Activated CD8-positive, alpha-beta memory T cell treated with anti-CD3 and anti-CD28 coated beads, Interleukin-2, amount 10 ng/mL, durations not matched to agents 7 days and 5 days (primary cell): Measurements from ENCODE around the gene OR10H5. TPM values are rescaled to one million over a fixed set of nuclear protein-coding genes. Genes with fewer than 3 reads are reported as not detected.
"Not testable (repeated sequence)": the region's sequence is repeated elsewhere in the genome, so short reads cannot be mapped to it uniquely, and the experiment has no call there.

Source experiments
- ATAC-seq: fragments of 150-1000 bp; cut with Tn5 transposase; one replicate; pipeline ENCODE4 v1.10.0; 2021; ENCODE audit warnings: moderate library complexity
- CTCF ChIA-PET: fragments of 350-600 bp; sonication (Branson Sonifier 250); formaldehyde crosslinking; loops from one replicate; lab custom pipeline; 2021; ENCODE audit warnings: antibody characterized with exemption; lab: Charles Lee
- DNase-seq: peaks from one replicate; pipeline ENCODE4 v3.0.0-alpha.2; 2020
- H3K27ac Mint-ChIP-seq: one replicate; pipeline ENCODE4 v1.8.0; 2021; ENCODE audit warnings: mild to moderate bottlenecking, mixed read lengths
- H3K27me3 Mint-ChIP-seq: one replicate; pipeline ENCODE4 v1.8.0; 2021; ENCODE audit warnings: mixed read lengths
- H3K36me3 Mint-ChIP-seq: one replicate; pipeline ENCODE4 v1.8.0; 2021; ENCODE audit warnings: mild to moderate bottlenecking, mixed read lengths
- H3K4me1 Mint-ChIP-seq: one replicate; pipeline ENCODE4 v1.8.0; 2021; ENCODE audit warnings: mixed read lengths
- H3K4me3 Mint-ChIP-seq: one replicate; pipeline ENCODE4 v1.8.0; 2021; ENCODE audit warnings: mild to moderate bottlenecking, moderate library complexity, mixed read lengths
- H3K9me3 Mint-ChIP-seq: one replicate; pipeline ENCODE4 v1.8.0; 2022; ENCODE audit warnings: low read depth, mixed read lengths
- total RNA-seq, 2 experiments: library from RNA; stranded (reverse); gene quantifications; one replicate each; pipeline ENCODE4 v1.2.3, GENCODE V29; 2021

Gene OR10H5
- total RNA-seq, 2 experiments from 2014 or later, result not detected

DNA sequence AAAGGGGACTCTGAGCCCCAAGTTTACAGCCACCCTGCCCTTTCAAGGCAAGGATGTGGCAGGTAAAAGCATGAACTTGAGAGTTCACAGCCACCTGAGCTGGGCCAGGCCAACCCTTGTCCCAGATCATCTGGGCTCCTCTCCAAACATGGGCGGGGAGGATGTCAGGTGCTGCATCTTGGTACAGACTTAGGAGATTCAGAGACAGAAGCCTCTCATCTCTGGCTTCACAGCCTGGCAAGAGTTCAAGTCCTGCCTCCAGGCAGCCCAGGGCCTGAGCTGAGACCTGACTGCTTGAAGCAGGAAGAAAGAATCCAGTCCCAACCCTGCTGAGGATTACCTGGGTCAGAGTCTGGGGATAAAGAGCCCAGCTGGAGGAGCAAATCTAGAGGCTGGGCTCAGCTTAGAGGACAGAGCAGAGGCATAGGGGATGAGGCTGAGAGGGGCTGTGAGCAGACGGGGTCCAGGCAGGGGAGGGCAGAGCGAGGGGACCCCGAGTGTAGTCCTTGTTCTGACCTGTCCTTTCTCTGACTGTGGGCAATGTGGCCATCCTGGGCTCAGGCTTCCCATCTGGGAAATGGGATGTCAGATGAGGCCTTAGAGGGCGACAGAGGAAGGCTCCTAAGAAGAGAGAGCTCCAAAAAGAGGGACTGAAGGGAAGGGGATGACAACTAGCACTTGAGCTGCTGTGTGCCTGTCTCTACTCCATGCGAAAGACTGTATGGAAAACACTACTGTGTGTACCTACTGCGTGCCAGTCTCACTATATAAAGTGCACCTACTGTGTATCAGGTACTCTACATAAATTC is 6.6 kb upstream of the OR10H5 start:
- H3K36me3 Mint-ChIP-seq, result no peaks in the 10 kb centered on the region
- no peak overlapping the region for H3K27ac Mint-ChIP-seq
- DNase-seq, result no peak
- no peak for ATAC-seq
- H3K4me1 Mint-ChIP-seq, result no peaks in the 10 kb centered on the region
- no peaks in the 10 kb centered on the region for H3K9me3 Mint-ChIP-seq
- CTCF ChIA-PET, result no interaction called here
- peaks cover 6% of the 10 kb centered on the region for H3K27me3 Mint-ChIP-seq
- no peak overlapping the region for H3K4me3 Mint-ChIP-seq

DNA sequence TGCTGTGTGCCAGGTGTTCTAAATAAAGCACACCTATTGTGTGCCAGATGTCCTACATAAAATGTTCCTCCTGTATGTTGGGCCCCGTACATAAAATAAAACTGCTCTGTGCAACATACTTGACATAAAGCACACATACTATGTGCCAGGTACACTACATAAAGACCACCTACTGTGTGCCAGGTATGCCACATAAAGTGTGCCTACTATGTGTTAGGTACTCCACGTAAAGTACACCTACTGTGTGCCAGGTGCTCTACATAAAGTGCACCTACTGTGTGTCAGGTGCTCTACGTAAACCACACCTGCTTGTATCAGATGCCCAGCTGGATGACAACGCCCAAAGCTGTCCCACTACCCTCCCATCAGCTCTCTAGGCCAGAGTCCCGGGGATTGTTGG is 5.8 kb upstream of the OR10H5 start:
- no peaks in the 10 kb centered on the region for H3K9me3 Mint-ChIP-seq
- no peaks in the 10 kb centered on the region for H3K4me1 Mint-ChIP-seq
- no peak overlapping the region for H3K4me3 Mint-ChIP-seq
- DNase-seq, result no peak
- no peaks in the 10 kb centered on the region for H3K36me3 Mint-ChIP-seq
- CTCF ChIA-PET, result no interaction called here
- no peak for ATAC-seq
- H3K27me3 Mint-ChIP-seq, result peaks cover 6% of the 10 kb centered on the region
- H3K27ac Mint-ChIP-seq, result no peak overlapping the region

DNA sequence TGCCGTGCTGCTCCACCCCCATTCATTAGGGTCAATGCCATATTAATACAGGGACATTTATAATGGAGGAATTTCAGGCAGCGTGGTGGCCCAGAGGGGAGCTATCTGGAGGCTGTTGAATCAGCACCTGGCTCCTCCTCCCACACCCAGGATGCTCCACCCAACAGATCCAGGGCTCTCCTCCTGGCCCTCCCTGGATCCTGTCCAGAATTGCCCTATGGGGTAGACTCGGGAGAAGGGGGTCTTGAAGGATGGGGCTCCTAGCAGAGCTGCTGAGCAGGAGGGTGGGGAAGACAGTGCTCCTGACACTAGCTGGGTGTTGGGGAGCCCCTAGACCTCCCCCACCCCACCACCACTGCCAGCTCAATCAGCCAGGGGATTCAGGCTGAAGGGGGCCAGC is 5.2 kb upstream of the OR10H5 start:
- Mint-ChIP-seq H3K4me3 (no peak overlapping the region), H3K9me3 (no peaks in the 10 kb centered on the region), H3K27ac (no peak overlapping the region), H3K36me3 (no peaks in the 10 kb centered on the region), H3K27me3 (peaks cover 6% of the 10 kb centered on the region), H3K4me1 (no peaks in the 10 kb centered on the region)
- CTCF ChIA-PET, result no interaction called here
- ATAC-seq (no peak), DNase-seq (no peak)

DNA sequence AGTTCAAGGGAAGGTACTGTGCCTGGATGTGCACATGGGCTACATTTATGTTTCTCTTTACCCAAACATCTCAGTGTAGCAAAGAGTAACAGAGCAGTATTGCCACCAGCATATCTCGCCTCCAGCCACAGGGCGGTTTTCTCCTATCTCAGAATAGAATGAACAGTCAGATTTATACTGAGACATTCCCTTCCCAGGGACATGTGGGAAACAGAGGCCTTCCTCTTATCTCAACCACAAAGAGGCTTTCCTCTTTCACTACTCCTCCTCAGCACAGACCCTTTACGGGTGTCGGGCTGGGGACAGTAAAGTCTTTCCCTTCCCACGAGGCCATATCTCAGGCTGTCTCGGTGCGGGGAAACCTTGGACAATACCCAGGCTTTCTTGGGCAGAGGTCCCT is 4.6 kb upstream of the OR10H5 start:
- DNase-seq, H3K9me3 Mint-ChIP-seq, H3K4me1 Mint-ChIP-seq, H3K4me3 Mint-ChIP-seq, CTCF ChIA-PET, H3K36me3 Mint-ChIP-seq, ATAC-seq, H3K27ac Mint-ChIP-seq, H3K27me3 Mint-ChIP-seq: not testable (repeated sequence)

DNA sequence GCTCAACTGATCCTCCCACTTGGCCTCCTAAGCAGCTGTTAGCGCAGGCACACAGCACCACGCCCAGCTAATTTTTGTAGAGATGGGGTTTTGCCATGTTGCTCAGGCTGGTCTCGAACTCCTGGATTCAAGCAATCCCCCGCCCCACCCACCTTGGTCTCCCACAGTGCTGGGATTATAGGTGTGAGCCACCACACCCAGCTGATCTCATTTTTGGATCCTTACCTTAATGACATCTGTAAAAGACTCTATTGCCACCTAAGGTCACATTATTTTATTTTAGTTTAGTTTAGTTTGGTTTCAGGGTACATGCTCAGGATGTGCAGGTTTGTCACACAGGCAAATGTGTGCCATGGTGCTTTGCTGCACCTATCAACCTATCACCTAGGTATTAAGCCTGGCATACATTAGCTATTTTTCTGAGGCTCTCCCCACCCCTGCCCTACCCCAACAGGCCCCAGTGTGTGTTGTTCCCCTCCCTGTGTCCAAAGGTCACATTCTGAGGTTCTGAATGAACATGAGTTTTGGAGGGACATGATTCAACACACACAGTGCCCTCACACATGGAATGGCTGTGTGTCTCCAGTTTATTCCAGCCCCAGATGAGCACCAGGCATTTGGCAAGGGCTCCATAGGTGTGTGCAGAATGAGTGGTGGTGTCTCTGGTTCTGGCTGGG is 1.3 kb downstream of the OR10H5 start:
- CTCF ChIA-PET, result no interaction called here

DNA sequence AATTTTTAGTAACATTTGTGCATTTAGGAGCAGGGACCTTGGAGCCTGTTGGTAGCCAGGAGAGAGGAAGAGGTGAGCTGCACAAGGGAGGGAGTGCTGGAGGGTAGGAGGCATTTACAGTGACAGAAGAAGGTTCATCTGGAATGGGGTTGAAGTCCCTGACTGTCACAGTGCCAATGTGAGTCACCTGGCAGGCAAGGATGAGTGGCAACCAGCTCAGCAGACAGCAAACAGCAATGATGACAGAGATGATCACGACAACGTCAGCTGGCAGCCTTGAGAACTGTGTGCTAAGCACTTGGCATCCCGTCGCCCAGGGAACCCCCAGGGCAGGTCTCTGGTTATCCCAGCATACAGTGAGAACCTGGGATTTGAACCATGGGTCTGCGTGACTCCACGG is 2.6 kb downstream of the OR10H5 start:
- no peaks in the 10 kb centered on the region for H3K4me1 Mint-ChIP-seq
- H3K27me3 Mint-ChIP-seq, result no peaks in the 10 kb centered on the region
- H3K36me3 Mint-ChIP-seq, result no peaks in the 10 kb centered on the region
- H3K27ac Mint-ChIP-seq, result no peak overlapping the region
- H3K4me3 Mint-ChIP-seq, result no peak overlapping the region
- CTCF ChIA-PET, result no interaction called here
- H3K9me3 Mint-ChIP-seq, result no peaks in the 10 kb centered on the region
- no peak for ATAC-seq
- no peak for DNase-seq

More for the DNA sequence above, 1.3 kb downstream of the OR10H5 start:
- ATAC-seq (no peak), DNase-seq (no peak)
- H3K27me3 Mint-ChIP-seq, result no peaks in the 10 kb centered on the region
- no peaks in the 10 kb centered on the region for H3K9me3 Mint-ChIP-seq
- no peak overlapping the region for H3K4me3 Mint-ChIP-seq
- H3K4me1 Mint-ChIP-seq, result no peaks in the 10 kb centered on the region
- H3K36me3 Mint-ChIP-seq, result no peaks in the 10 kb centered on the region
- no peak overlapping the region for H3K27ac Mint-ChIP-seq

DNA sequence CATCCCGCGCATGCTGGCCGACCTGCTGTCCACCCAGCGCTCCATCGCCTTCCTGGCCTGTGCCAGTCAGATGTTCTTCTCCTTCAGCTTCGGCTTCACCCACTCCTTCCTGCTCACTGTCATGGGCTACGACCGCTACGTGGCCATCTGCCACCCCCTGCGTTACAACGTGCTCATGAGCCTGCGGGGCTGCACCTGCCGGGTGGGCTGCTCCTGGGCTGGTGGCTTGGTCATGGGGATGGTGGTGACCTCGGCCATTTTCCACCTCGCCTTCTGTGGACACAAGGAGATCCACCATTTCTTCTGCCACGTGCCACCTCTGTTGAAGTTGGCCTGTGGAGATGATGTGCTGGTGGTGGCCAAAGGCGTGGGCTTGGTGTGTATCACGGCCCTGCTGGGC is 6.8 kb downstream of the OR10H5 start:
- DNase-seq, result not testable (repeated sequence)

DNA sequence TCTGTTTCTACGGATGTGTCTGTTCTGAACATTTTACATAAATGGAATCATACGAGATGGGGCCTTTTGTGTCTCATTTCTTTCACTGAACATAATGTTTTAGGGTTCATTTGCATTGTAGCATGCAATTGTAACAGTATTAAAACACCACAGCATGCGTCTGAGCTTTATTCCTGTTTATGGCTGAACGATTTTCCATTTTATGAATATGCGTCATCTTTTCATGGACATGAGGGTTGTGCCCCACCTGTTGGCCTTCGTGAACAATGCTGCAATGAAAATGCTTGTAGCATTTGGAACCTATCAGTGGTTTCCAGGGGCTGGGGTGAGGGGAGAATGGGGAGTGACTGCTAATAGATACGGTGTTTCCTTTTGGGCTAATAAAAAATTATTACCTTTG is 22.9 kb downstream of the OR10H5 start:
- Mint-ChIP-seq H3K27me3 (peaks cover 4% of the 10 kb centered on the region), H3K27ac (no peak overlapping the region), H3K9me3 (no peaks in the 10 kb centered on the region), H3K36me3 (no peaks in the 10 kb centered on the region), H3K4me3 (no peak overlapping the region), H3K4me1 (no peaks in the 10 kb centered on the region)
- no peak for ATAC-seq
- CTCF ChIA-PET, result interaction anchor here (1.3 kb wide), 1 partner anchor 232 kb away, joined by 4 read pairs; no protein-coding TSS in a partner anchor
- DNase-seq, result no peak

More for the DNA sequence above, 6.8 kb downstream of the OR10H5 start:
- H3K9me3 Mint-ChIP-seq, H3K27ac Mint-ChIP-seq, H3K4me3 Mint-ChIP-seq, H3K4me1 Mint-ChIP-seq, H3K36me3 Mint-ChIP-seq, CTCF ChIA-PET, H3K27me3 Mint-ChIP-seq, ATAC-seq: not testable (repeated sequence)

DNA sequence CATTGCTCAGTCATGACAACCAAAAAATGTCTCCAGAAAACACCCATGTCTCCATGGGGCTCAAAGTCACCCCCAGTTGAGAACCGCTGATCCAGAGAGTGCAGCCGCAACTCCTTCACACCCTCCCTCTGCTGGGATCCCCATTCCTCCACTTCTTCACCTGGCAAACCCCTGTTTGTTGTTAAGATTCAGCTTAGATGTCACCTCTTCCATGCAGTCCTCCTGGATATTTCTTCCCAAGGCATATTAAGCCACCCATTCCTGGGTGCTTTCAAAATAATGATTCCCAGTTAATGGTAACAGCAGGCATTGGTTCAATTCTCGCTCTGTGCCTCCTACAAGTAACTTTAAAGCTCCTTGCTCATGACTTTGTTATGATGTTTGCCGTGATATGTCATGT is 24.0 kb downstream of the OR10H5 start:
- H3K27me3 Mint-ChIP-seq, result peaks cover 4% of the 10 kb centered on the region
- no peak overlapping the region for H3K27ac Mint-ChIP-seq
- CTCF ChIA-PET, result interaction anchor here (0.6 to 1.3 kb wide), 3 partner anchors 217 to 520 kb away, joined by 3 to 4 read pairs (median 3); no protein-coding TSS in a partner anchor
- H3K36me3 Mint-ChIP-seq, result no peaks in the 10 kb centered on the region
- ATAC-seq (no peak), DNase-seq (no peak)
- H3K4me3 Mint-ChIP-seq, result no peak overlapping the region
- H3K9me3 Mint-ChIP-seq, result no peaks in the 10 kb centered on the region
- no peaks in the 10 kb centered on the region for H3K4me1 Mint-ChIP-seq

DNA sequence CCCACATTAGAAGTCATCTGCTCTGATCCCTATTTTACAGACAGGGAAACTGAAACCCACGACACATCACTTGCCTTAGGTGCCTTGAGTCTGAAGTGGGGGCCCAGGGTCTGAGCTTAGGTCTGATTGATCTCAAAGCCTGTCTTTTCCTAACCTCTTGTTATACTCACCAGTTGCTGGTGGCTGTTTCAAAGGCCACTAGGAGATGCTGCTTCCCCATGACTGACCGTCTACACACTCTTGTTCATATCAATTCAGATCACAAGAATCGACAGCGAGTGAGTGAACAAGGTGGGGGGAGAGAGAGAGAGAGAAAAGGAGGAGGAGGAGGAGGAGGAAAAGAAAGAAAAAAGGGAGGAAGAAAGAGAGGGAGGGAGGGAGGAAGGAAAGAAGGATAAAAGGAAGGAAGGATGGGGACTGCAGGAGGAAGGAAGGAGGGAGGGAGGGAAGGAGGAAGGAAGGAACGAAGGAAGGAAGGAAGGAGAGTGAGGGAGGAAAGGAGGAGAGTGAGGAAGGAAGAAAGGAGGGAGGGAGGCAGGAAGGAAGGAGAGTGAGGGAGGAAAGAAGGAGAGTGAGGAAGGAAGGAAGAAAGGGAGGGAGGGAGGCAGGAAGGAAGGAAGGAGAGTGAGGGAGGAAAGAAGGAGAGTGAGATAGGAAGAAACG is 24.7 kb downstream of the OR10H5 start:
- Mint-ChIP-seq H3K36me3 (no peaks in the 10 kb centered on the region), H3K4me1 (no peaks in the 10 kb centered on the region), H3K9me3 (no peaks in the 10 kb centered on the region), H3K27ac (no peak overlapping the region), H3K4me3 (no peak overlapping the region), H3K27me3 (peaks cover 4% of the 10 kb centered on the region)
- no peak for DNase-seq
- CTCF ChIA-PET, result interaction anchor here (0.7 kb wide), 1 partner anchor 521 kb away, joined by 3 read pairs; no protein-coding TSS in a partner anchor
- no peak for ATAC-seq

DNA sequence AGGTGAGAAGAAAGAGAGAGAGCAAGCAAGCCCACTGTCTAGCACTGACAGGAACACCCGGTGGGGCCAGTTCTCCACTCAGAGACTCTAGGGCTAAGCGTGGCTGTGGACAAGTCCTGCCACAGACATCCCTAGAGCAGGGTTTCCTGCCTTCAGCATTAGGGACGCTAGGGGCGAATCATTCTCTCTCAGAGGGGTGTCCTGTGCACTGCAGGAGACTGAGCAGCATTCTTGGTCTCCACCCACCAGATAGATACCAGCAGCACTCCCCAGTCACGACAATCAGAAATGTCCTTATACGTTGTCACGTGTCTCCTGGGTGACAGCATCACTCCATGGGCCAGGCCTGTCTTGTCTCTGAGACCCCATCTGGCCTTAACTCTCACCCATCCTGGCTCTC is 26.5 kb downstream of the OR10H5 start:
- Mint-ChIP-seq H3K36me3 (no peaks in the 10 kb centered on the region), H3K27ac (no peak overlapping the region), H3K4me3 (no peak overlapping the region), H3K4me1 (no peaks in the 10 kb centered on the region), H3K9me3 (no peaks in the 10 kb centered on the region), H3K27me3 (peaks cover 4% of the 10 kb centered on the region)
- no peak for ATAC-seq
- CTCF ChIA-PET, result no interaction called here
- no peak for DNase-seq

DNA sequence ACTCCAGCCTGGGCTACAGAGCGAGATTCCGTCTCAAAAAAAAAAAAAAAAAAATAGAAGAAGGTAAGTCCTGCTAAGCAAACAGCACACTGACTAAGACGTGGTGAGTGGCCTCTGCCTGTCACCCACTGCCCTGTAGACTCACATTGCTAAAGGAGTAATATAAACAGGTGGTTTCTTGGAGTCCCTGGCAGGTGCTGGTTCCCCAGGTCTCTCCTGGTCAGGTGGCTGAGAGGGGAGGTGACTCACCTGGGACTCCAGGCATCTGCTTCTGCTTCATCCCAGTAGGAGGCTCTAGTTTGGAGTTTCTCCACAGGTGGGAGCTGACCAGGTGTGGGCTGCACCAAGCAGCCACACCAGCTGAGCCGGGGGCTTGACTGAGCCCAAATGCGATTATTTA is 27.8 kb downstream of the OR10H5 start, which contains the start of gene OR10H1:
OR10H1 (minus strand) TSS at position 359 of the 400 bp plus-strand sequence. CDS start 7,627 bp downstream, outside the sequence.
- Mint-ChIP-seq H3K36me3 (no peaks in the 10 kb centered on the region), H3K9me3 (no peaks in the 10 kb centered on the region), H3K27me3 (peaks cover 4% of the 10 kb centered on the region), H3K4me3 (no peak within 1 kb of the TSS), H3K27ac (no peak within 1 kb of the TSS), H3K4me1 (no peaks in the 10 kb centered on the region)
- DNase-seq (no peak), ATAC-seq (no peak)
- CTCF ChIA-PET, result no interaction called here

DNA sequence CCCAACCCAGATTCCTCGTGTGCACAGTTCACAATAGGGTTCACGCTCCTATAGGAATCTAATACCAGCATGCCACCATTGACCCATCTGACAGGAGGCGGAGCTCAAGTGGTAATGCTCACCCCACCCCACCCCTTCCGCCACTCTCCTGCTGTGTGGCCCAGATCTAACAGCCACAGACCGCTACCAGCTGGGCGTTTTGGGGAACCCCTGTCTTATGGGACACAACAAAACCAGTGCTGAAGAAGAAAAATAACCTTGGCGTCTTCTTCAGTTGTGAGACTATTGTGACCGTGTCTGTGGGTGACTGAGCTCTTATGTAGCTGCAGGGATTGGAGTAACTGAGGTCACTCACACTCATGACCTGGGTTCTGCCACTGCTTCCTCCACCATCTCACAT is 33.2 kb downstream of the OR10H5 start:
- Mint-ChIP-seq H3K27me3 (peaks cover 2% of the 10 kb centered on the region), H3K4me3 (no peak overlapping the region), H3K27ac (no peak overlapping the region), H3K4me1 (no peaks in the 10 kb centered on the region), H3K36me3 (no peaks in the 10 kb centered on the region), H3K9me3 (no peaks in the 10 kb centered on the region)
- DNase-seq (no peak), ATAC-seq (no peak)
- CTCF ChIA-PET, result no interaction called here
